Endothelial cell of umbilical vein (primary cell): Measurements from ENCODE around the gene TBC1D23. TPM values are rescaled to one million over a fixed set of nuclear protein-coding genes. Genes with fewer than 3 reads are reported as not detected.

ENCODE experiments used
- BruUV-seq: library from RNA; stranded (reverse); fragments of 400-500 nt; replicated peaks from 2 replicates; lab custom pipeline; 2021; lab: Mats Ljungman, UMichigan
- CTCF ChIA-PET: fragments of 300-600, 350-600 bp; sonication (Branson Sonifier 250); formaldehyde crosslinking; loops from one replicate; lab custom pipeline; 2021; ENCODE audit warnings: antibody characterized with exemption, inconsistent platforms; lab: Charles Lee
- POLR2A ChIA-PET: fragments of 300-600, 350-600 bp; sonication (Branson Sonifier 250); formaldehyde crosslinking; loops from one replicate; lab custom pipeline; 2021; ENCODE audit warnings: antibody characterized with exemption, inconsistent platforms; lab: Charles Lee
- DNase-seq: peaks from one replicate; pipeline ENCODE4 v3.0.0-alpha.2; 2011; ENCODE audit warnings: low read depth, low spot score
- FAIRE-seq: peaks from 2 replicates; lab custom pipeline; 2011; peaks lifted over from hg19 to GRCh38; lab: Jason Lieb, UNC
- H2AFZ ChIP-seq: 2 replicates; pipeline ENCODE4 v1.6.0; 2012; ENCODE audit warnings: low read depth, low read length, control low read depth, inconsistent platforms
- H3K27ac ChIP-seq: 2 replicates; pipeline ENCODE4 v1.5.1; 2011; ENCODE audit warnings: low read depth, mild to moderate bottlenecking, control low read depth, low read length, moderate library complexity; ENCODE audit not compliant: insufficient read depth
- H3K27me3 ChIP-seq, 2 experiments: 2 replicates each; pipeline versions ENCODE4 v1.6.0 to v1.6.1; 2011; ENCODE audit warnings: low read length in 2 of 2, mixed read lengths in 1 of 2; ENCODE audit not compliant: control insufficient read depth in 2 of 2, insufficient read depth in 2 of 2
- H3K36me3 ChIP-seq, 2 experiments: 2 replicates in 1 of 2; 3 replicates in 1 of 2; pipeline ENCODE4 v1.5.1; 2011; ENCODE audit warnings: low read length in 2 of 2, mild to moderate bottlenecking in 1 of 2, moderate library complexity in 1 of 2; ENCODE audit not compliant: control insufficient read depth in 2 of 2, insufficient read depth in 2 of 2; ENCODE audit errors: extremely low read depth in 1 of 2
- H3K4me1 ChIP-seq: 3 replicates; pipeline ENCODE4 v1.5.1; 2011; ENCODE audit warnings: mild to moderate bottlenecking, low read length; ENCODE audit not compliant: control insufficient read depth, insufficient read depth; ENCODE audit errors: extremely low read depth
- H3K4me2 ChIP-seq: 2 replicates; pipeline ENCODE4 v1.6.1; 2011; ENCODE audit warnings: low read length, control low read depth, mixed read lengths; ENCODE audit not compliant: insufficient read depth
- H3K4me3 ChIP-seq, 3 experiments: fragments of 200-600 bp in 1 of 3; sonication (generic), shearing (Covaris generic) in 1 of 3; replicated peaks in 1 of 3; 2 replicates each; pipeline ENCODE4 v1.5.1; 2011 to 2016; ENCODE audit warnings: control low read depth in 3 of 3, low read length in 3 of 3, mild to moderate bottlenecking in 2 of 3, inconsistent platforms in 1 of 3, low read depth in 1 of 3, moderate library complexity in 1 of 3; ENCODE audit not compliant: insufficient read depth in 1 of 3
- H3K79me2 ChIP-seq: 2 replicates; pipeline ENCODE4 v1.6.0; 2012; ENCODE audit warnings: low read length, inconsistent platforms; ENCODE audit not compliant: control insufficient read depth, insufficient read depth
- H3K9ac ChIP-seq: replicated peaks from 2 replicates; pipeline ENCODE3; 2011; ENCODE audit warnings: low read length, control low read depth; ENCODE audit not compliant: insufficient read depth; ENCODE audit errors: extremely low read depth
- H3K9me1 ChIP-seq: replicated peaks from 3 replicates; pipeline ENCODE4 v1.6.0; 2011; ENCODE audit warnings: mild to moderate bottlenecking, low read length; ENCODE audit not compliant: control insufficient read depth, insufficient read depth; ENCODE audit errors: extremely low read depth
- H3K9me3 ChIP-seq: replicated peaks from 2 replicates; pipeline ENCODE4 v1.5.1; 2012; ENCODE audit warnings: low read length, inconsistent platforms; ENCODE audit not compliant: control insufficient read depth, insufficient read depth
- H4K20me1 ChIP-seq: replicated peaks from 2 replicates; pipeline ENCODE3; 2011; ENCODE audit warnings: mild to moderate bottlenecking, low read length; ENCODE audit not compliant: control insufficient read depth, insufficient read depth; ENCODE audit errors: extremely low read depth
- EZH2 ChIP-seq: IDR thresholded peaks from 2 replicates; pipeline ENCODE4 v1.6.1; 2012; ENCODE audit warnings: borderline replicate concordance, low read depth, mild to moderate bottlenecking, moderate library complexity, low read length, inconsistent platforms; ENCODE audit not compliant: severe bottlenecking
- POLR2AphosphoS5 ChIP-seq: IDR thresholded peaks from 2 replicates; pipeline ENCODE4 v1.6.1; 2012; ENCODE audit warnings: low read depth, mild to moderate bottlenecking, control low read depth, low read length, moderate library complexity; ENCODE audit not compliant: insufficient read depth
- dilution Hi-C: fragments of 300-500 bp; cut with MboI; formaldehyde crosslinking; loops from one replicate; pipeline ENCODE4 v1.15.0; 2019; ENCODE audit warnings: low sequenced_read_pairs; ENCODE audit not compliant: extremely low pct_ligation_motif_present
- intact Hi-C: fragments of 100-400 bp; cut with micrococcal nuclease; formaldehyde crosslinking; loops from one replicate; pipeline ENCODE4 v1.10.0; 2022
- polyA plus RNA-seq, 4 experiments: library from polyadenylated mRNA; depleted of rRNA in 3 of 4; stranded (reverse) in 3 of 4; unstranded in 1 of 4; fragments of >200 nt; gene quantifications; 2 replicates each; pipeline versions ENCODE4 v1.2.1 to v1.2.3, GENCODE V29; 2011 to 2012; ENCODE audit warnings: missing spikeins in 1 of 4
- total RNA-seq: library from RNA; stranded (reverse); gene quantifications from 2 replicates; pipeline ENCODE4 v1.2.3, GENCODE V29; 2021
- TF ChIP-seq, protein P1 (sequence below), 2 donors: IDR thresholded peaks; 1 replicate in 1 of 2; 2 replicates in 1 of 2; pipeline ENCODE4 v1.5.1; 2011; ENCODE audit warnings: low read length in 2 of 2, mild to moderate bottlenecking in 2 of 2, moderate library complexity in 2 of 2, control low read depth in 1 of 2, inconsistent platforms in 1 of 2, low read depth in 1 of 2; ENCODE audit not compliant: insufficient read depth in 1 of 2; ENCODE audit errors: extremely low read depth in 1 of 2

TBC1D23 gene
- total and polyA plus RNA-seq, 2 donors (not counting 3 experiments of a cell fraction or from before 2014, with no cell fraction given) = 10.3 to 34.8 TPM

GRCh38 chr3:100311011-100311410 is 50.2 kb downstream of the TBC1D23 start:
- H3K79me2 ChIP-seq = no peaks in the 10 kb centered on the region
- dilution Hi-C loops = no loop called here
- no peaks in the 10 kb centered on the region for H3K9me3 ChIP-seq
- no peaks in the 10 kb centered on the region for H3K27me3 ChIP-seq
- no peak overlapping the region for H3K4me2 ChIP-seq
- CTCF ChIA-PET = interaction anchor here (0.9 to 1.2 kb wide), 2 partner anchors 279 to 468 kb away, joined by 3 read pairs; no protein-coding TSS in a partner anchor
- no TSS peak for BruUV-seq
- no peak overlapping the region for H2AFZ ChIP-seq
- POLR2A ChIA-PET = no interaction called here
- no peaks in the 10 kb centered on the region for H3K9me1 ChIP-seq
- DNase-seq (no peak), FAIRE-seq (no peak)
- H3K36me3 ChIP-seq = peaks cover 4 to 5% of the 10 kb centered on the region in 2 experiments
- H3K4me3 ChIP-seq = no peak overlapping the region
- intact Hi-C loops = no loop called here
- no peak overlapping the region for H3K9ac ChIP-seq
- H3K27ac ChIP-seq = no peak overlapping the region
- H4K20me1 ChIP-seq = no peaks in the 10 kb centered on the region
- no peaks in the 10 kb centered on the region for H3K4me1 ChIP-seq
- TF ChIP-seq POLR2AphosphoS5 = no peak

- H3K9me1 ChIP-seq = no peaks in the 10 kb centered on the region
- H3K9ac ChIP-seq = no peak overlapping the region
- BruUV-seq = no TSS peak
- no peak overlapping the region for H3K4me3 ChIP-seq
- FAIRE-seq = no peak
- dilution Hi-C loops (no loop called here), intact Hi-C loops (loop anchor here (1.0 to 5.0 kb wide), 3 partner anchors 147 to 484 kb away; no protein-coding TSS in a partner anchor)
- H3K27ac ChIP-seq = no peak overlapping the region
- H2AFZ ChIP-seq = no peak overlapping the region
- H3K36me3 ChIP-seq = peaks cover 0 to 7% of the 10 kb centered on the region in 2 experiments
- CTCF ChIA-PET = interaction anchor here (0.7 to 3.2 kb wide), 25 partner anchors 10 to 486 kb away, joined by 3 to 50 read pairs (median 4); no protein-coding TSS in a partner anchor
- H3K27me3 ChIP-seq = no peaks in the 10 kb centered on the region
- H3K79me2 ChIP-seq = no peaks in the 10 kb centered on the region
- no peaks in the 10 kb centered on the region for H4K20me1 ChIP-seq
- H3K9me3 ChIP-seq = no peaks in the 10 kb centered on the region
- no peaks in the 10 kb centered on the region for H3K4me1 ChIP-seq
- POLR2A ChIA-PET = no interaction called here
- peak; percentile 64 for DNase-seq
- no peak overlapping the region for H3K4me2 ChIP-seq
- TF ChIP-seq, protein P1, sequence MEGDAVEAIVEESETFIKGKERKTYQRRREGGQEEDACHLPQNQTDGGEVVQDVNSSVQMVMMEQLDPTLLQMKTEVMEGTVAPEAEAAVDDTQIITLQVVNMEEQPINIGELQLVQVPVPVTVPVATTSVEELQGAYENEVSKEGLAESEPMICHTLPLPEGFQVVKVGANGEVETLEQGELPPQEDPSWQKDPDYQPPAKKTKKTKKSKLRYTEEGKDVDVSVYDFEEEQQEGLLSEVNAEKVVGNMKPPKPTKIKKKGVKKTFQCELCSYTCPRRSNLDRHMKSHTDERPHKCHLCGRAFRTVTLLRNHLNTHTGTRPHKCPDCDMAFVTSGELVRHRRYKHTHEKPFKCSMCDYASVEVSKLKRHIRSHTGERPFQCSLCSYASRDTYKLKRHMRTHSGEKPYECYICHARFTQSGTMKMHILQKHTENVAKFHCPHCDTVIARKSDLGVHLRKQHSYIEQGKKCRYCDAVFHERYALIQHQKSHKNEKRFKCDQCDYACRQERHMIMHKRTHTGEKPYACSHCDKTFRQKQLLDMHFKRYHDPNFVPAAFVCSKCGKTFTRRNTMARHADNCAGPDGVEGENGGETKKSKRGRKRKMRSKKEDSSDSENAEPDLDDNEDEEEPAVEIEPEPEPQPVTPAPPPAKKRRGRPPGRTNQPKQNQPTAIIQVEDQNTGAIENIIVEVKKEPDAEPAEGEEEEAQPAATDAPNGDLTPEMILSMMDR (IDR thresholded peaks at IDR 0.05; ENCODE audit: extremely low read depth in 1 of 2, insufficient read depth in 1 of 2, low read depth in 1 of 2, low read length in 2 of 2) = peak; percentile 46 to 48
- no peak for TF ChIP-seq EZH2
Observed at GRCh38 chr3:100316641-100317069, 55.9 kb downstream of the TBC1D23 start.
